ENCODE measurements around the gene POFUT1.

The POFUT1 gene

DNA sequence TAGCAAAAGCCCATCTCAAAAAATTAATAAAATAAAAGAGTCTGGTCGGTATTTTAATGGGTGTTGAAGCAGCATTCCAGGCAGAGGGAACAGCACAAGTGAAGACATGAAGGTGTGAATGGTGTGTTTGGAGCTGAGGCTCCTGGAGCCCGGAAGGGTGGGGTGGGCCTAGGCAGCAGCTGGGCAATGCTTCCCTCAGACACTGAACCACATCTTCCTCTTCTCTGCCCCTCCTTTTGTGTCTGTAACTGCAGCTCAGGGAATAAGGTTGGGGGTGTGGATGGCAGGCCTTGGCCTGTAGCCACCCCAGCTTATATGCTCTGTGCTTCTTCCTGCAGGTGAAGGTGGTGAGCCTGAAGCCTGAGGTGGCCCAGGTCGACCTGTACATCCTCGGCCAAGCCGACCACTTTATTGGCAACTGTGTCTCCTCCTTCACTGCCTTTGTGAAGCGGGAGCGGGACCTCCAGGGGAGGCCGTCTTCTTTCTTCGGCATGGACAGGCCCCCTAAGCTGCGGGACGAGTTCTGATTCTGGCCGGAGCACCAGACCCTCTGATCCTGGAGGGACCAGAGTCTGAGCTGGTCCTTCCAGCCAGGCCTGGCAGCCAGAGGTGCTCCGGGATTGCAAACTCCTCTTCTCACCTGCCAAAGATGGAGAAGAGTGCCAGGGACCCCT is 26.6 kb downstream of the POFUT1 start:
- H3K27ac ChIP-seq (ENCODE audit: low read depth in 2 of 2, low read length in 2 of 2) = no peak overlapping the region
- H3K4me1 ChIP-seq (ENCODE audit: control insufficient read depth in 2 of 2, insufficient read depth in 2 of 2, low read length in 2 of 2) = peaks cover 26 to 32% of the 10 kb centered on the region in 2 donors
- no peak overlapping the region for H3K4me3 ChIP-seq (ENCODE audit: low read length in 2 of 2)
- no peaks in the 10 kb centered on the region for H3K9me3 ChIP-seq (ENCODE audit: control insufficient read depth in 2 of 2, low read length in 2 of 2)
- H3K36me3 ChIP-seq (ENCODE audit: control insufficient read depth in 2 of 2, insufficient read depth in 2 of 2, low read length in 2 of 2) = peaks cover 41 to 46% of the 10 kb centered on the region in 2 donors
- H3K27me3 ChIP-seq (ENCODE audit: control insufficient read depth in 2 of 2, insufficient read depth in 2 of 2, low read length in 2 of 2) = no peaks in the 10 kb centered on the region
- H3K9ac ChIP-seq (ENCODE audit: low read depth in 1 of 2, low read length in 2 of 2) = no peak overlapping the region

GRCh38 chr20:32235331-32236047 is 27.8 kb downstream of the POFUT1 start:
- H3K27me3 ChIP-seq (ENCODE audit: control insufficient read depth in 2 of 2, insufficient read depth in 2 of 2, low read length in 2 of 2) = no peaks in the 10 kb centered on the region
- peak overlapping the region; percentile 73 to 80 for H3K27ac ChIP-seq (ENCODE audit: low read depth in 2 of 2, low read length in 2 of 2)
- peaks cover 41 to 46% of the 10 kb centered on the region in 2 donors for H3K36me3 ChIP-seq (ENCODE audit: control insufficient read depth in 2 of 2, insufficient read depth in 2 of 2, low read length in 2 of 2)
- H3K4me1 ChIP-seq (ENCODE audit: control insufficient read depth in 2 of 2, insufficient read depth in 2 of 2, low read length in 2 of 2) = peaks cover 21 to 27% of the 10 kb centered on the region in 2 donors
- H3K9me3 ChIP-seq (ENCODE audit: control insufficient read depth in 2 of 2, low read length in 2 of 2) = no peaks in the 10 kb centered on the region
- H3K4me3 ChIP-seq (ENCODE audit: low read length in 2 of 2) = no peak overlapping the region
- H3K9ac ChIP-seq (ENCODE audit: low read depth in 1 of 2, low read length in 2 of 2) = peak overlapping the region in 1 of 2 donors; percentile 30

DNA sequence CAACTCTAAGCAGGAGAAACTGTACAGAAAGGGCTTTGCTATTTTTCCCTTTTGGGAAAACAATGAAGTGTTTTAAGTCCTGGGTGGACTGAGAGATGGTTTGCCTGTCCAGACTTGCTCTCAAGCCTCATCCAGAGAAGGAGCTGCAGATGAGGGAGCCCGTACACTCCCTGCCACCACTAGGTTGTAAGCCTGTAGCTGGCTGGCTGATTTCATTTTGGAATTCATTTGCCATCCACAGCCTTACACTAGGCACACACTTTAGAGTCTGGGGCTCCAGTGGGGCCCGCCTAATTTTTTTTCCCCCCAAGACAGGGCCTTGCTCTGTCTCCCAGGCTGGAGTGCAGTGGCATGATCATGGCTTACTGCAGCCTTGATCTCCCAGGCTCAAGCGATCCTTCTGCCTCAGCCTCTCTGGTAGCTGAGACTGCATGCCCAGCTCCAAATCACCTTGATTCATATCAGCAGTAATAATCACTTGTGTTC is 28.4 kb downstream of the POFUT1 start:
- no peaks in the 10 kb centered on the region for H3K27me3 ChIP-seq (ENCODE audit: control insufficient read depth in 2 of 2, insufficient read depth in 2 of 2, low read length in 2 of 2)
- no peaks in the 10 kb centered on the region for H3K9me3 ChIP-seq (ENCODE audit: control insufficient read depth in 2 of 2, low read length in 2 of 2)
- peak overlapping the region; percentile 30 to 41 for H3K9ac ChIP-seq (ENCODE audit: low read depth in 1 of 2, low read length in 2 of 2)
- peaks cover 35 to 42% of the 10 kb centered on the region in 2 donors for H3K36me3 ChIP-seq (ENCODE audit: control insufficient read depth in 2 of 2, insufficient read depth in 2 of 2, low read length in 2 of 2)
- peak overlapping the region; percentile 73 to 80 for H3K27ac ChIP-seq (ENCODE audit: low read depth in 2 of 2, low read length in 2 of 2)
- H3K4me3 ChIP-seq (ENCODE audit: low read length in 2 of 2) = no peak overlapping the region
- peaks cover 21 to 27% of the 10 kb centered on the region in 2 donors for H3K4me1 ChIP-seq (ENCODE audit: control insufficient read depth in 2 of 2, insufficient read depth in 2 of 2, low read length in 2 of 2)

DNA sequence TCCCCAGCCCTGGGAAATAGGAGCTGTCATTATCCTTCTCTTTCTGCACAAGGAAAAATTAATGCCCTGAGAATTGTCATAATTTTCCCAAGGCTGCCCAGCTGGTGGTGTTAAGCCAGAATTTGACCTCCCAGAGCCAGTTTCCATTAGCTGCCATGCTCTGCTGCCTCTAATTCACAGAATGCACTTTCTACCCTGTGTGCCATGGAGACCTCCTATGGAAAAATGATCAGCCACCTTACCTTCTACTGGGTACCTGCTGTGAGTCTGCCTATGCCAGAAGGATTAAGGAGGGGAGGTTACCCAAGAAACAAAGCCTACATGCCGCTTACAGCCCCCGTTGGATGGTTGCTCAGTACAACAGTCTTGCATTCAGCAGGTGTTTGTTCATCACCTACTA is 29.1 kb downstream of the POFUT1 start:
- H3K27ac ChIP-seq (ENCODE audit: low read depth in 2 of 2, low read length in 2 of 2) = peak overlapping the region; percentile 31 to 80
- peak overlapping the region in 1 of 2 donors; percentile 30 for H3K9ac ChIP-seq (ENCODE audit: low read depth in 1 of 2, low read length in 2 of 2)
- H3K4me3 ChIP-seq (ENCODE audit: low read length in 2 of 2) = no peak overlapping the region
- no peaks in the 10 kb centered on the region for H3K27me3 ChIP-seq (ENCODE audit: control insufficient read depth in 2 of 2, insufficient read depth in 2 of 2, low read length in 2 of 2)
- H3K36me3 ChIP-seq (ENCODE audit: control insufficient read depth in 2 of 2, insufficient read depth in 2 of 2, low read length in 2 of 2) = peaks cover 28 to 34% of the 10 kb centered on the region in 2 donors
- H3K9me3 ChIP-seq (ENCODE audit: control insufficient read depth in 2 of 2, low read length in 2 of 2) = no peaks in the 10 kb centered on the region
- peaks cover 21 to 27% of the 10 kb centered on the region in 2 donors for H3K4me1 ChIP-seq (ENCODE audit: control insufficient read depth in 2 of 2, insufficient read depth in 2 of 2, low read length in 2 of 2)

DNA sequence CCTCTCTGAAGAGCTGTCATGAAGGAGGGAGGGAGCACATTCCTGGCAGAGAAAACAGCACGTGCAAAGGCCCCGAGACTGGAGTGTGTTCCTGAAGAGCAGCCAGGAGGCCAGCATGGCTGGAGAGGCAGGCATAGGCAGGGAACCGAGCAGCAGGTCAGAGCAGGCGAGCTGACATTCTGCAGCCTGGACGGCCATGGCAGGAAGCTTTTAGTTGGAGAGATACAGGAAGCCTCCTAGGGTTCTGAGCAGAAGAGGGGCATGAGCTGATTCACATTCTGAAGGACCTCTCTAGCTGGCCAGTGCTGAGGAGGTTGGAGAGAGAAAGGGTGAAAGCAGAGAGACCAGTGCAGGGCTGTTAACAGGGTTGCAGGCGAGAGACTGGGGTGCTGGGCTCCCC is 29.7 kb downstream of the POFUT1 start:
- H3K27me3 ChIP-seq (ENCODE audit: control insufficient read depth in 2 of 2, insufficient read depth in 2 of 2, low read length in 2 of 2) = no peaks in the 10 kb centered on the region
- H3K9ac ChIP-seq (ENCODE audit: low read depth in 1 of 2, low read length in 2 of 2) = no peak overlapping the region
- no peaks in the 10 kb centered on the region for H3K9me3 ChIP-seq (ENCODE audit: control insufficient read depth in 2 of 2, low read length in 2 of 2)
- H3K36me3 ChIP-seq (ENCODE audit: control insufficient read depth in 2 of 2, insufficient read depth in 2 of 2, low read length in 2 of 2) = peaks cover 25 to 28% of the 10 kb centered on the region in 2 donors
- H3K27ac ChIP-seq (ENCODE audit: low read depth in 2 of 2, low read length in 2 of 2) = peak overlapping the region in 1 of 2 donors; percentile 80
- peaks cover 21 to 27% of the 10 kb centered on the region in 2 donors for H3K4me1 ChIP-seq (ENCODE audit: control insufficient read depth in 2 of 2, insufficient read depth in 2 of 2, low read length in 2 of 2)
- H3K4me3 ChIP-seq (ENCODE audit: low read length in 2 of 2) = no peak overlapping the region

DNA sequence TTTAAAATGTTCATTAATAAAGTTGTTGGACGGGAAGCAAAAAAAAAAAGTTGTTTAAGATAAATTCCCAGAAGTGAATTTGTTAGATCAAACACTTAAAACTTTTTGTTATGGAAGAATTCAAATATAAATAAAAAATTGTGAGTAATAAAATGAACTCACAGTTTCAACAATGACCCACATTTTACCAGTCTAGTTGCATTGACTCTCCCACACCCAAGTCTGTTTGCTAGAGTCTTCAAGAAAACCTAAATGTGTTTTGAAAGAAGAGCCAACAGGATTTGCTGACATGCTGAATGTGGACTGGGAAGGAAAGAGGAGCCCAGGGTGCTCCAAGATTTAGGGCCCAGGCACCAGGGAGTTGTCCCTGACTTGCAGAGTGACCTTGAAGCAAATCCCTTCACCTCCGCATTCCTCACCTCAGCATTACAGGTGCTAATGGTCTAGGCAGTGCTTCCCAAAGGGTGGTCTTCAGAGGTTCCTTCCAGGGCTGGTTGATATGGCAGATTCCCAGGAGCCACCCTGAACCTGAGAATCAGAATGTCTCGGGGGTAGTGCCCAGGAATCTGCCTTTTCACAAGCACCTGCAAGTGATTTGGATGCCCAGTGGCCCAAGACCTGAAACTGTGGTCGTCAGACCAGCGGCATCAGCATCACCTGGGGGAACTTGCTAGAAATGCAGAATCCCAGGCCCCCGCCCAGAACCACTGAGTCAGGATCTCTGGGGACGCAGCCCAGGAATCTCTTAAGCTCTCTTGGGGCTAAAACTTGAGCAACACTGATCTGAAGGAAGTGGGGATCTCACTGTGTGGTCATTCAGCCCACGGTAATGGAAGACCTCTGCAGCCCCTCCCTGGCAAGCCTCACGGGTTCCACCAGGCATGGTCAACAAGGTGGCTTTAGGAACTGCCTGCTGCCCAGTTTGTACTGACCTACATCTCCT is 31.1 kb downstream of the POFUT1 start:
- Histone ChIP-seq H3K4me1 (ENCODE audit: control insufficient read depth in 2 of 2, insufficient read depth in 2 of 2, low read length in 2 of 2) (peaks cover 21 to 27% of the 10 kb centered on the region in 2 donors), H3K4me3 (ENCODE audit: low read length in 2 of 2) (no peak overlapping the region), H3K9ac (ENCODE audit: low read depth in 1 of 2, low read length in 2 of 2) (no peak overlapping the region), H3K36me3 (ENCODE audit: control insufficient read depth in 2 of 2, insufficient read depth in 2 of 2, low read length in 2 of 2) (peaks cover 12 to 17% of the 10 kb centered on the region in 2 donors), H3K27me3 (ENCODE audit: control insufficient read depth in 2 of 2, insufficient read depth in 2 of 2, low read length in 2 of 2) (no peaks in the 10 kb centered on the region), H3K9me3 (ENCODE audit: control insufficient read depth in 2 of 2, low read length in 2 of 2) (no peaks in the 10 kb centered on the region), H3K27ac (ENCODE audit: low read depth in 2 of 2, low read length in 2 of 2) (no peak overlapping the region)

DNA sequence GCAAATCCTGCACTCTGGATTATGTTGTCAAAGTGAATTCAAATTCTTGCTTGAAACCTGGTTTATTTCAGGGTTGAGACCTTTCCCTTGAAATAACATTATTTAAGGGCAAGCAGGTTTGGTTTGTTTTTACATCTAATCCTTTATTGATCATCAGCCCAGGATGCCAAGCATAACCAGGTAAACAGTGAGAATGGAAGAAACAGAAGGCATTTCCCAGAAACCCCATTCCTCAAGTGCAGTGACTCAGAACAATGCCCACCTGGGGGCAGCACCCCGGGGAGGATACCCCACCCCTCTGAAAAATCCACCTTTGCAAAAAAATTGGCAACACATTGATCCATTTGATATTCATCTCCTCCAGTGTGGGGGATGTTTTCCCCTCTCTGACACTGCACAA is 32.5 kb downstream of the POFUT1 start:
- Histone ChIP-seq H3K9me3 (ENCODE audit: control insufficient read depth in 2 of 2, low read length in 2 of 2) (no peaks in the 10 kb centered on the region), H3K27ac (ENCODE audit: low read depth in 2 of 2, low read length in 2 of 2) (no peak overlapping the region), H3K4me1 (ENCODE audit: control insufficient read depth in 2 of 2, insufficient read depth in 2 of 2, low read length in 2 of 2) (peaks cover 19 to 31% of the 10 kb centered on the region in 2 donors), H3K9ac (ENCODE audit: low read depth in 1 of 2, low read length in 2 of 2) (no peak overlapping the region), H3K36me3 (ENCODE audit: control insufficient read depth in 2 of 2, insufficient read depth in 2 of 2, low read length in 2 of 2) (peaks cover 1 to 4% of the 10 kb centered on the region in 2 donors), H3K4me3 (ENCODE audit: low read length in 2 of 2) (no peak overlapping the region), H3K27me3 (ENCODE audit: control insufficient read depth in 2 of 2, insufficient read depth in 2 of 2, low read length in 2 of 2) (no peaks in the 10 kb centered on the region)

GRCh38 chr20:32241807-32242206 is 34.1 kb downstream of the POFUT1 start:
- no peaks in the 10 kb centered on the region for H3K27me3 ChIP-seq (ENCODE audit: control insufficient read depth in 2 of 2, insufficient read depth in 2 of 2, low read length in 2 of 2)
- no peak overlapping the region for H3K27ac ChIP-seq (ENCODE audit: low read depth in 2 of 2, low read length in 2 of 2)
- no peak overlapping the region for H3K4me3 ChIP-seq (ENCODE audit: low read length in 2 of 2)
- no peaks in the 10 kb centered on the region for H3K9me3 ChIP-seq (ENCODE audit: control insufficient read depth in 2 of 2, low read length in 2 of 2)
- peaks cover 4 to 15% of the 10 kb centered on the region in 2 donors for H3K4me1 ChIP-seq (ENCODE audit: control insufficient read depth in 2 of 2, insufficient read depth in 2 of 2, low read length in 2 of 2)
- H3K9ac ChIP-seq (ENCODE audit: low read depth in 1 of 2, low read length in 2 of 2) = no peak overlapping the region
- no peaks in the 10 kb centered on the region for H3K36me3 ChIP-seq (ENCODE audit: control insufficient read depth in 2 of 2, insufficient read depth in 2 of 2, low read length in 2 of 2)

DNA sequence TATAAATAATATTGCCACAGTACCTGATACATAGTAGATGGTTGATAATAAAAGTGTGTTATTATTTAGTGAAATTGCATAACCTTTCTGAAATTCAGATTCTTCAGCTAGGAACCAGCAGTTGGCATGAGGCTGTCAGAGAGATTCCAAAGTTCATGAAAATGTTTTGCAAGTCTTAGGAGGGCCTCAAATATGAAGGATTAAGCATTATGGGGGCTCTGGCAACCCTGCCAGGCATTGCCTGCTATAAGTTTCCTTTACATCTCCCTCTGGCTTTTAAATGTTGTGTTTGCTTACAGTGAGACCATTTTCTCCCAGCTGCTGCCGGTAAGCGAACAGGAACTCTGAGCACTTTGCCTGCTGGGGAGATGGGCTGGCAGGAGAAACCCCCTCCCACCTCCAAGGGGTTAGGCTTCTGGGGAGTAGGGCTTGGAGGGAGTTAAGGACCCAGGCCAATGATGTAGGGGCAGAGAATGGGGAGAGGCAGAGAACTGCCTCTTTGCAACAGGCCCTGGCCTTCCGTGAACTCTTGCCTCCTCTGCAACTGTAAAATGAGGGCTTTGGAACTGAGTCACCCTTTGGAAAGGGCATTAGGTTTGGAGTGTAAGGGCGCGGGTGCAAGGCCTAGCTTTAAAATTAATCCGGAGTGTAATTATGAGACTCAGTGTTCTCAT is 36.6 kb downstream of the POFUT1 start:
- H3K27ac ChIP-seq (ENCODE audit: low read depth in 2 of 2, low read length in 2 of 2) = no peak overlapping the region
- no peaks in the 10 kb centered on the region for H3K9me3 ChIP-seq (ENCODE audit: control insufficient read depth in 2 of 2, low read length in 2 of 2)
- peaks cover 0 to 5% of the 10 kb centered on the region in 2 donors for H3K4me1 ChIP-seq (ENCODE audit: control insufficient read depth in 2 of 2, insufficient read depth in 2 of 2, low read length in 2 of 2)
- H3K9ac ChIP-seq (ENCODE audit: low read depth in 1 of 2, low read length in 2 of 2) = no peak overlapping the region
- H3K27me3 ChIP-seq (ENCODE audit: control insufficient read depth in 2 of 2, insufficient read depth in 2 of 2, low read length in 2 of 2) = no peaks in the 10 kb centered on the region
- H3K36me3 ChIP-seq (ENCODE audit: control insufficient read depth in 2 of 2, insufficient read depth in 2 of 2, low read length in 2 of 2) = no peaks in the 10 kb centered on the region
- H3K4me3 ChIP-seq (ENCODE audit: low read length in 2 of 2) = no peak overlapping the region

All from mucosa of rectum (tissue), 2 donors.